HepG2 (cell line): Measurements from ENCODE around the gene MAN1A1. TPM values are rescaled to one million over a fixed set of nuclear protein-coding genes. Genes with fewer than 3 reads are reported as not detected.

Experiments
- ATAC-seq: fragments of 200-7000 bp; cut with Tn5 transposase; 3 replicates; pipeline ENCODE4 v1.9.1; 2020; ENCODE audit warnings: mild to moderate bottlenecking, moderate library complexity
- BruUV-seq: library from RNA; stranded (reverse); fragments of 400-500 nt; replicated peaks from 2 replicates; lab custom pipeline; 2021; lab: Mats Ljungman, UMichigan
- CTCF ChIA-PET: fragments of 300-600 bp; formaldehyde crosslinking; extraction: SDS; loops from one replicate; lab custom pipeline; 2021; ENCODE audit warnings: low total read pairs, inconsistent platforms, low intra/inter-chr PET ratio; lab: Yijun Ruan, JAX
- POLR2A ChIA-PET: fragments of 350-600 bp; sonication (Branson Sonifier 250); formaldehyde crosslinking; loops from one replicate; lab custom pipeline; 2020; ENCODE audit warnings: antibody characterized with exemption, inconsistent platforms; lab: Yijun Ruan, JAX
- DNase-seq: peaks from one replicate; pipeline ENCODE4 v3.0.0-alpha.2; 2015; ENCODE audit warnings: low spot score
- FAIRE-seq: peaks from 3 replicates; lab custom pipeline; 2011; peaks lifted over from hg19 to GRCh38; lab: Jason Lieb, UNC
- H2AFZ ChIP-seq: one replicate; pipeline ENCODE4 v1.6.1; 2011; ENCODE audit warnings: low read length, inconsistent platforms
- H3K27ac ChIP-seq: fragments of 300-600 bp; 3 replicates; pipeline ENCODE4 v1.8.0; 2011; ENCODE audit warnings: mixed run types, mild to moderate bottlenecking, mixed read lengths, low read length, inconsistent platforms; ENCODE audit not compliant: insufficient read depth; ENCODE audit errors: extremely low read length
- H3K27me3 ChIP-seq, 2 experiments: fragments of 200-600 bp in 1 of 2; 2 replicates in 1 of 2; 3 replicates in 1 of 2; pipeline versions ENCODE4 v1.6.0 to v1.8.0; 2011; ENCODE audit warnings: low read length in 2 of 2, mild to moderate bottlenecking in 2 of 2, moderate library complexity in 2 of 2, inconsistent platforms in 1 of 2; ENCODE audit not compliant: insufficient read depth in 2 of 2, control insufficient read depth in 1 of 2
- H3K36me3 ChIP-seq, 2 experiments: fragments of 200-600 bp in 1 of 2; replicated peaks in 1 of 2; 2 replicates in 1 of 2; 3 replicates in 1 of 2; pipeline versions ENCODE4 v1.5.1 to v1.8.0; 2011; ENCODE audit warnings: low read length in 2 of 2, inconsistent platforms in 1 of 2; ENCODE audit not compliant: insufficient read depth in 2 of 2, control insufficient read depth in 1 of 2
- H3K4me1 ChIP-seq: 2 replicates; pipeline ENCODE4 v1.5.1; 2012; ENCODE audit warnings: low read length, inconsistent platforms; ENCODE audit not compliant: insufficient read depth
- H3K4me2 ChIP-seq: 2 replicates; pipeline ENCODE4 v1.6.0; 2011; ENCODE audit warnings: low read depth, low read length, inconsistent platforms
- H3K4me3 ChIP-seq, 3 experiments: fragments of 200-600 bp in 1 of 3; sonication (generic), shearing (Covaris generic) in 1 of 3; replicated peaks in 1 of 3; 2 replicates each; pipeline ENCODE4 v1.5.1; 2011 to 2016; ENCODE audit warnings: low read length in 3 of 3, inconsistent platforms in 2 of 3, low read depth in 2 of 3, mild to moderate bottlenecking in 2 of 3, control low read depth in 1 of 3, mixed read lengths in 1 of 3; ENCODE audit not compliant: insufficient read depth in 1 of 3
- H3K79me2 ChIP-seq: one replicate; pipeline ENCODE4 v1.6.1; 2011; ENCODE audit warnings: low read length, inconsistent platforms; ENCODE audit not compliant: insufficient read depth
- H3K9ac ChIP-seq: 2 replicates; pipeline ENCODE4 v1.6.0; 2011; ENCODE audit warnings: mild to moderate bottlenecking, low read depth, low read length, inconsistent platforms; ENCODE audit not compliant: insufficient read depth
- H3K9me3 ChIP-seq: 2 replicates; pipeline ENCODE4 v1.5.1; 2012; ENCODE audit warnings: mild to moderate bottlenecking, low read length
- H4K20me1 ChIP-seq: 2 replicates; pipeline ENCODE4 v1.6.0; 2011; ENCODE audit warnings: inconsistent platforms, mild to moderate bottlenecking, low read length, moderate library complexity; ENCODE audit not compliant: insufficient read depth
- AGO2 ChIP-seq: fragments of 200-400 bp; formaldehyde crosslinking; optimal IDR thresholded peaks from 2 replicates; pipeline ENCODE3; 2017; ENCODE audit warnings: mild to moderate bottlenecking, low read depth, low read length, moderate library complexity
- CBX1 ChIP-seq: IDR thresholded peaks from one replicate; pipeline ENCODE4 v1.6.1; 2016; ENCODE audit warnings: antibody characterized with exemption, low read depth
- GATA4 ChIP-seq: sonication (generic); IDR thresholded peaks from 2 replicates; pipeline ENCODE4 v1.6.1; 2016; ENCODE audit warnings: antibody characterized with exemption, low read depth, borderline replicate concordance
- HES4 ChIP-seq: sonication (generic); formaldehyde crosslinking; IDR thresholded peaks from 2 replicates; pipeline ENCODE4 v1.9.0; 2021; ENCODE audit warnings: mild to moderate bottlenecking, missing genetic modification reagents, borderline replicate concordance
- HNRNPH1 ChIP-seq: fragments of 200-400 bp; formaldehyde crosslinking; optimal IDR thresholded peaks from 2 replicates; pipeline ENCODE3; 2017; ENCODE audit warnings: mild to moderate bottlenecking, low read depth, low read length
- RBM22 ChIP-seq: fragments of 200-400 bp; formaldehyde crosslinking; optimal IDR thresholded peaks from 2 replicates; pipeline ENCODE3; 2017; ENCODE audit warnings: mild to moderate bottlenecking, low read length, moderate library complexity
- ZNF432 ChIP-seq: sonication (generic); formaldehyde crosslinking; IDR thresholded peaks from 2 replicates; pipeline ENCODE4 v1.5.0; 2020; ENCODE audit warnings: missing genetic modification reagents, mild to moderate bottlenecking, borderline replicate concordance
- WGBS: methylation state at CpG from one replicate; pipeline ENCODE4 v1.1.6; 2017; ENCODE audit warnings: low lambda C conversion rate; 5-methylcytosine and 5-hydroxymethylcytosine counted together
- in situ Hi-C: cut with HindIII; loops from 2 replicates; pipeline ENCODE4 v1.10.0; 2017; ENCODE audit warnings: low pct_unique_long_range_greater_than_20kb; ENCODE audit not compliant: extremely low pct_ligation_motif_present
- intact Hi-C: fragments of 100-400 bp; cut with micrococcal nuclease; formaldehyde crosslinking; loops from one replicate; pipeline ENCODE4 v1.10.0; 2022; ENCODE audit not compliant: unreplicated experiment
- polyA plus RNA-seq, 8 experiments: library from polyadenylated mRNA; depleted of rRNA in 3 of 8; stranded (reverse) in 7 of 8; unstranded in 1 of 8; fragments of >200 nt; fragmentation: Illumina TruSeq in 4 of 8; extraction: Trizol in 4 of 8; gene quantifications; 2 replicates each; pipeline versions ENCODE4 v1.2.1 to v1.2.3, GENCODE V29; 2011 to 2016; ENCODE audit warnings: low read depth in 4 of 8, missing spikeins in 1 of 8, mixed read lengths in 1 of 8; ENCODE audit not compliant: insufficient read depth in 1 of 8
- total RNA-seq, 5 experiments: library from RNA; depleted of rRNA; stranded (reverse); fragments of >200 nt; fragmentation: Illumina TruSeq; extraction: Trizol; gene quantifications; 2 replicates each; pipeline ENCODE4 v1.2.3, GENCODE V29; 2016; ENCODE audit warnings: low read depth in 1 of 5

MAN1A1 gene
- total and polyA plus RNA-seq, 2 of the 13 experiments (the other 11 are each of a cell fraction or from before 2014, with no cell fraction given) = 156 to 236 TPM

- WGBS = 97% methylated on average over 7 of the region's 7 CpGs
- Histone ChIP-seq H3K4me1 (peaks cover 15% of the 10 kb centered on the region), H4K20me1 (peaks cover 3% of the 10 kb centered on the region; the same call in 1 of the 2 replicates), H3K36me3 (peaks cover 42 to 88% of the 10 kb centered on the region in 2 experiments), H3K4me2 (no peak overlapping the region), H3K9ac (no peak overlapping the region), H3K27me3 (no peaks in the 10 kb centered on the region), H3K79me2 (peaks cover 3% of the 10 kb centered on the region)
- CTCF ChIA-PET = no interaction called here
- in situ Hi-C loops = no loop called here
- DNase-seq (no peak), FAIRE-seq (no peak)
- no peak for TF ChIP-seq CBX1
- peak; percentile 96 for TF ChIP-seq RBM22
- TF ChIP-seq, all 625 proteins: peak for 1
- no peaks in the 10 kb centered on the region for H3K9me3 ChIP-seq
- no peak overlapping the region for H3K4me3 ChIP-seq
- no peak overlapping the region for H3K27ac ChIP-seq
- H2AFZ ChIP-seq = no peak overlapping the region
- intact Hi-C loops = no loop called here
- POLR2A ChIA-PET = no interaction called here
- ATAC-seq = no peak
- no TSS peak for BruUV-seq
Measured at GRCh38 chr6:119205911-119206618, 143.5 kb downstream of the MAN1A1 start.

- no peak overlapping the region for H3K4me3 ChIP-seq
- H3K36me3 ChIP-seq = peaks cover 42 to 89% of the 10 kb centered on the region in 2 experiments
- no peak overlapping the region for H3K4me2 ChIP-seq
- no peaks in the 10 kb centered on the region for H3K27me3 ChIP-seq
- DNase-seq = no peak
- 95% methylated on average over 3 of the region's 3 CpGs for WGBS
- peaks cover 3% of the 10 kb centered on the region for H3K79me2 ChIP-seq
- H3K9ac ChIP-seq = no peak overlapping the region
- intact Hi-C loops = no loop called here
- BruUV-seq = no TSS peak
- peaks cover 2% of the 10 kb centered on the region for H3K4me1 ChIP-seq
- H2AFZ ChIP-seq = no peak overlapping the region
- no peaks in the 10 kb centered on the region for H3K9me3 ChIP-seq
- ChIA-PET POLR2A (no interaction called here), CTCF (no interaction called here)
- ATAC-seq = no peak
- peaks cover 3% of the 10 kb centered on the region; the same call in 1 of the 2 replicates for H4K20me1 ChIP-seq
- no peak for TF ChIP-seq HES4 (CRISPR knock-in tag)
- no peak for TF ChIP-seq GATA4
- no peak for TF ChIP-seq HNRNPH1
- TF ChIP-seq AGO2 = peak; percentile 51
- no peak for TF ChIP-seq ZNF432 (CRISPR knock-in tag)
- TF ChIP-seq RBM22 = peak; percentile 62
- in situ Hi-C loops = no loop called here
- no peak for FAIRE-seq
- H3K27ac ChIP-seq = no peak overlapping the region
Measured at GRCh38 chr6:119204719-119205118, 144.8 kb downstream of the MAN1A1 start.
